ENCODE results near the gene MRPS10. TPM values are rescaled to one million over a fixed set of nuclear protein-coding genes. Genes with fewer than 3 reads are reported as not detected.
"Not testable (repeated sequence)": the region's sequence is repeated elsewhere in the genome, so short reads cannot be mapped to it uniquely, and the experiment has no call there.

Gene MRPS10
- total RNA-seq, 1 donor = 52.5 TPM

DNA sequence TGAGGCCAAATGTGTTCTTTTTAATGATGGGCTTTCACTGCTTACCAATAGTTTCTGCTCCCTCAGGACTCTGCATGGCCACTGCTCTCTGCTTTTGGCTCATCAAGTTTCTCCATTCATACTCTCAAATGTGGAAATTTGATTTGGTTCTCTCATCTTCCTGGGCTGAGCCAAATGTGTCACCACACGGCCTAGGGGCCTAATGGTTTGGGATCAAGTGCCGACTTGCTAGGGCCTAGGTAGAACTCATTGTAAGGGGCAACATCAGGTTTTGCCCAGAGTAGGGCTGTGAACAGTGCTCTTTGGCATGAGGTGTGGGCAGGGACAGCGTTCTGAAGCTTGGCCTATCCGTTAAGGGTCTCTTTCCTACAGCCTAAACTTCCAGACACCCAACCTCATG is 3.9 kb upstream of the MRPS10 start:
- H3K27me3 ChIP-seq (ENCODE audit: insufficient read depth, low read length) = no peaks in the 10 kb centered on the region
- peaks cover 28% of the 10 kb centered on the region for H3K4me1 ChIP-seq (ENCODE audit: insufficient read depth, low read length)
- no peaks in the 10 kb centered on the region for H3K9me3 ChIP-seq (ENCODE audit: low read depth, low read length)
- no peaks in the 10 kb centered on the region for H4K20me1 ChIP-seq (ENCODE audit: insufficient read depth, low read length)
- no peak for DNase-seq (ENCODE audit: insufficient read length, low spot score, missing footprints)
- H3K4me2 ChIP-seq (ENCODE audit: insufficient read depth, low read length) = no peak overlapping the region
- H3K27ac ChIP-seq (ENCODE audit: low read depth, low read length) = no peak overlapping the region
- no peak overlapping the region for H2AFZ ChIP-seq (ENCODE audit: low read length)
- H3K4me3 ChIP-seq (ENCODE audit: insufficient read depth, low read length) = no peak overlapping the region
- no peaks in the 10 kb centered on the region for H3K36me3 ChIP-seq (ENCODE audit: insufficient read depth, low read length)
- H3K79me2 ChIP-seq (ENCODE audit: insufficient read depth, low read length) = peaks cover 10% of the 10 kb centered on the region
- TF ChIP-seq, protein P1, sequence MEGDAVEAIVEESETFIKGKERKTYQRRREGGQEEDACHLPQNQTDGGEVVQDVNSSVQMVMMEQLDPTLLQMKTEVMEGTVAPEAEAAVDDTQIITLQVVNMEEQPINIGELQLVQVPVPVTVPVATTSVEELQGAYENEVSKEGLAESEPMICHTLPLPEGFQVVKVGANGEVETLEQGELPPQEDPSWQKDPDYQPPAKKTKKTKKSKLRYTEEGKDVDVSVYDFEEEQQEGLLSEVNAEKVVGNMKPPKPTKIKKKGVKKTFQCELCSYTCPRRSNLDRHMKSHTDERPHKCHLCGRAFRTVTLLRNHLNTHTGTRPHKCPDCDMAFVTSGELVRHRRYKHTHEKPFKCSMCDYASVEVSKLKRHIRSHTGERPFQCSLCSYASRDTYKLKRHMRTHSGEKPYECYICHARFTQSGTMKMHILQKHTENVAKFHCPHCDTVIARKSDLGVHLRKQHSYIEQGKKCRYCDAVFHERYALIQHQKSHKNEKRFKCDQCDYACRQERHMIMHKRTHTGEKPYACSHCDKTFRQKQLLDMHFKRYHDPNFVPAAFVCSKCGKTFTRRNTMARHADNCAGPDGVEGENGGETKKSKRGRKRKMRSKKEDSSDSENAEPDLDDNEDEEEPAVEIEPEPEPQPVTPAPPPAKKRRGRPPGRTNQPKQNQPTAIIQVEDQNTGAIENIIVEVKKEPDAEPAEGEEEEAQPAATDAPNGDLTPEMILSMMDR (IDR thresholded peaks at IDR 0.05; ENCODE audit: extremely low read depth, low read depth, low read length) = no peak

DNA sequence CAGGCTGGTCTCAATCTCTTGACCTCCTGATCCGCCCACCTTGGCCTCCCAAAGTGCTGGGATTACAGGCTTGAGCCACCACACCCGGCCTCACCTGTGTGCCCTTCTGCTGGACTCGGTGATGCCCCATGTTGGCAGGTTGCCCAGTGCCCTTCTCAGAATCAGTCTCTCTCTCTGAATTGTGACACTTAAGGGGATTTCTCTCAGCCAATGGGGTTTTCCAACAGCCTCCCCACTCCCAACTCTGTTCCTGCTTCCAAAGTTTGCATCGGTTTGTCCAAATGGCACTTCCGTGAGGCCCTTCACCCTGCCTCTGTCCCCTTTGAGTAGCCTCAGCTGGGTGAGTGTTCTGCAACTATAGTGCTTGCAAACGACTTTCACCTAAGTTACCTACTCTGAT is 3.1 kb upstream of the MRPS10 start:
- H3K4me3 ChIP-seq (ENCODE audit: insufficient read depth, low read length) = no peak overlapping the region
- H3K27ac ChIP-seq (ENCODE audit: low read depth, low read length) = no peak overlapping the region
- no peaks in the 10 kb centered on the region for H3K27me3 ChIP-seq (ENCODE audit: insufficient read depth, low read length)
- H3K36me3 ChIP-seq (ENCODE audit: insufficient read depth, low read length) = no peaks in the 10 kb centered on the region
- H4K20me1 ChIP-seq (ENCODE audit: insufficient read depth, low read length) = no peaks in the 10 kb centered on the region
- peaks cover 24% of the 10 kb centered on the region for H3K4me1 ChIP-seq (ENCODE audit: insufficient read depth, low read length)
- H3K4me2 ChIP-seq (ENCODE audit: insufficient read depth, low read length) = no peak overlapping the region
- TF ChIP-seq, protein P1 (IDR thresholded peaks at IDR 0.05; ENCODE audit: extremely low read depth, low read depth, low read length) = no peak
- H3K79me2 ChIP-seq (ENCODE audit: insufficient read depth, low read length) = peaks cover 16% of the 10 kb centered on the region
- no peak for DNase-seq (ENCODE audit: insufficient read length, low spot score, missing footprints)
- H3K9me3 ChIP-seq (ENCODE audit: low read depth, low read length) = no peaks in the 10 kb centered on the region
- H2AFZ ChIP-seq (ENCODE audit: low read length) = no peak overlapping the region

DNA sequence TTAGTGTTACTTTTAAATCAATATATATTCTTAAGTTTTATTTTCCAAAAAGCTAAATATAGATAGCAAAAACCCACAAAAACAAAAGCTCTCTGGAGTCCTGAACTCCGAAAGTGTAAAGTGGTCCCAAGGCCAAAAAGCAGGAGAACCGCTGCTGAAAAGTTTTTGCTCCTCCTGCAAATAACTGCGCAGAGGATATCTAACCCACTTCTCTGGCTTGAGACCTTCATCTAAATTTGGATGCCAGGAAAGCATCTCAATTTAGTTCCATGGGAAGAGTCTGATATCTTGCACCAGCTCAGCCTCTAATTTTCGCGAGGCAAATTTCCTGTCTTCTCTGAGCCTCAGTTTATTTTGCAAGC is 523 bp downstream of the MRPS10 start:
- H3K9me3 ChIP-seq (ENCODE audit: low read depth, low read length) = no peaks in the 10 kb centered on the region
- H3K4me1 ChIP-seq (ENCODE audit: insufficient read depth, low read length) = peaks cover 14% of the 10 kb centered on the region
- H3K4me2 ChIP-seq (ENCODE audit: insufficient read depth, low read length) = peak overlapping the region; percentile 97
- H3K4me3 ChIP-seq (ENCODE audit: insufficient read depth, low read length) = peak overlapping the region; percentile 97
- peak overlapping the region; percentile 97 for H2AFZ ChIP-seq (ENCODE audit: low read length)
- no peaks in the 10 kb centered on the region for H3K27me3 ChIP-seq (ENCODE audit: insufficient read depth, low read length)
- peaks cover 35% of the 10 kb centered on the region for H3K79me2 ChIP-seq (ENCODE audit: insufficient read depth, low read length)
- TF ChIP-seq, protein P1 (IDR thresholded peaks at IDR 0.05; ENCODE audit: extremely low read depth, low read depth, low read length) = no peak
- no peak for DNase-seq (ENCODE audit: insufficient read length, low spot score, missing footprints)
- peak overlapping the region; percentile 94 for H3K27ac ChIP-seq (ENCODE audit: low read depth, low read length)
- H3K36me3 ChIP-seq (ENCODE audit: insufficient read depth, low read length) = peaks cover 15% of the 10 kb centered on the region
- H4K20me1 ChIP-seq (ENCODE audit: insufficient read depth, low read length) = no peaks in the 10 kb centered on the region

DNA sequence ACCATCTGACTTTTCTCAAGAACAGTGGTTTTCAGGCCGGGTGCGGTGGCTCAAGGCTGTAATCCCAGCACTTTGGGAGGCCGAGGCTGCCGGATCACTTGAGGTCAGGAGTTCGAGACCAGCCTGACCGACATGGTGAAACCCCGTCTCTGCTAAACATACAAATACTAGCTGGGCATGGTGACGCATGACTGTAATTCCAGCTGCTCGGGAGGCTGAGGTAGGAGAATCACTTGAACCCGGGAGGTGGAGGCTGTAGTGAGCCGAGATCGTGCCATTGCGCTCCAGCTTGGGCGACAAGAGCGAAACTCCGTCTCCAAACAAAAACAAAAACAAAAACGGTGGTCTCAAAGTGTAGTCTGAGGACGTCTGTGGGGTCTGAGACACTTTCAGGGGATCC is 1.2 kb downstream of the MRPS10 start:
- not testable (repeated sequence) for H4K20me1 ChIP-seq (ENCODE audit: insufficient read depth, low read length); H2AFZ ChIP-seq (ENCODE audit: low read length); H3K27me3 ChIP-seq (ENCODE audit: insufficient read depth, low read length); H3K9me3 ChIP-seq (ENCODE audit: low read depth, low read length); DNase-seq (ENCODE audit: insufficient read length, low spot score, missing footprints)
- Histone ChIP-seq H3K36me3 (ENCODE audit: insufficient read depth, low read length) (peaks cover 17% of the 10 kb centered on the region), H3K27ac (ENCODE audit: low read depth, low read length) (peak overlapping the region; percentile 5), H3K4me2 (ENCODE audit: insufficient read depth, low read length) (peak overlapping the region; percentile 97), H3K4me3 (ENCODE audit: insufficient read depth, low read length) (peak overlapping the region; percentile 97), H3K79me2 (ENCODE audit: insufficient read depth, low read length) (peaks cover 35% of the 10 kb centered on the region), H3K4me1 (ENCODE audit: insufficient read depth, low read length) (peaks cover 14% of the 10 kb centered on the region)

All from osteoblast (primary cell).